AG09309 (cell line): ENCODE results near the gene FNDC3B.
"Not testable (repeated sequence)": the region's sequence is repeated elsewhere in the genome, so short reads cannot be mapped to it uniquely, and the experiment has no call there.

Source experiments
- DNase-seq: peaks from one replicate; pipeline ENCODE4 v3.0.0-alpha.2; 2010; ENCODE audit warnings: low read depth
- H3K4me3 ChIP-seq: 2 replicates; pipeline ENCODE4 v1.5.1; 2011; ENCODE audit warnings: mild to moderate bottlenecking, low read depth, low read length, moderate library complexity; ENCODE audit not compliant: control insufficient read depth
- TF ChIP-seq, protein P1 (sequence below): IDR thresholded peaks from 2 replicates; pipeline ENCODE4 v1.5.1; 2011; ENCODE audit warnings: mild to moderate bottlenecking, low read depth, low read length, inconsistent platforms; ENCODE audit not compliant: insufficient read depth, control insufficient read depth; ENCODE audit errors: missing control alignments

FNDC3B gene

GRCh38 chr3:172039436-172040077 is at the start of gene FNDC3B:
FNDC3B (plus strand) TSS chr3:172039578; CDS start chr3:172112480, 72,902 bp downstream.
- H3K4me3 ChIP-seq = peak within 1 kb of the TSS; percentile 86
- DNase-seq = peak; percentile 82
- TF ChIP-seq, protein P1, sequence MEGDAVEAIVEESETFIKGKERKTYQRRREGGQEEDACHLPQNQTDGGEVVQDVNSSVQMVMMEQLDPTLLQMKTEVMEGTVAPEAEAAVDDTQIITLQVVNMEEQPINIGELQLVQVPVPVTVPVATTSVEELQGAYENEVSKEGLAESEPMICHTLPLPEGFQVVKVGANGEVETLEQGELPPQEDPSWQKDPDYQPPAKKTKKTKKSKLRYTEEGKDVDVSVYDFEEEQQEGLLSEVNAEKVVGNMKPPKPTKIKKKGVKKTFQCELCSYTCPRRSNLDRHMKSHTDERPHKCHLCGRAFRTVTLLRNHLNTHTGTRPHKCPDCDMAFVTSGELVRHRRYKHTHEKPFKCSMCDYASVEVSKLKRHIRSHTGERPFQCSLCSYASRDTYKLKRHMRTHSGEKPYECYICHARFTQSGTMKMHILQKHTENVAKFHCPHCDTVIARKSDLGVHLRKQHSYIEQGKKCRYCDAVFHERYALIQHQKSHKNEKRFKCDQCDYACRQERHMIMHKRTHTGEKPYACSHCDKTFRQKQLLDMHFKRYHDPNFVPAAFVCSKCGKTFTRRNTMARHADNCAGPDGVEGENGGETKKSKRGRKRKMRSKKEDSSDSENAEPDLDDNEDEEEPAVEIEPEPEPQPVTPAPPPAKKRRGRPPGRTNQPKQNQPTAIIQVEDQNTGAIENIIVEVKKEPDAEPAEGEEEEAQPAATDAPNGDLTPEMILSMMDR = no peak

DNA sequence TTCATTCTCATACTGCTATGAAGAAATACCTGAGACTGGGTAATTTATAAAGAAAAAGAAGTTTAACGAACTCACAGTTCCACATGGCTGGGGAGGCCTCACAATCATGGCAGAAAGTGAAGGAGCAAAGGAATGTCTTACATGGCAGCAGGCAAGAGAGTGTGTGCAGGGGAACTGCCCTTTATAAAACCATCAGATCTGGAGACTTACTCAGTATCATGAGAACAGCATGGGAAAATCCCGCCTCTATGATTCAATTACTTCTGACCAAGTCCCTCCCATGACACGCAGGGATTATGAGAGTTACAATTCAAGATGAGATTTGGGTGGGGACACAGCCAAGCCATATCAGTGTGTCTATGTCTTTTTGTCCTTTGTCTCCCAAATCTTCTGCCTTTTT is 49.1 kb upstream of the FNDC3B start:
- H3K4me3 ChIP-seq, DNase-seq: not testable (repeated sequence)

GRCh38 chr3:171991166-171991565 is 48.2 kb upstream of the FNDC3B start:
- TF ChIP-seq, protein P1 = no peak
- DNase-seq = no peak
- no peak overlapping the region for H3K4me3 ChIP-seq

DNA sequence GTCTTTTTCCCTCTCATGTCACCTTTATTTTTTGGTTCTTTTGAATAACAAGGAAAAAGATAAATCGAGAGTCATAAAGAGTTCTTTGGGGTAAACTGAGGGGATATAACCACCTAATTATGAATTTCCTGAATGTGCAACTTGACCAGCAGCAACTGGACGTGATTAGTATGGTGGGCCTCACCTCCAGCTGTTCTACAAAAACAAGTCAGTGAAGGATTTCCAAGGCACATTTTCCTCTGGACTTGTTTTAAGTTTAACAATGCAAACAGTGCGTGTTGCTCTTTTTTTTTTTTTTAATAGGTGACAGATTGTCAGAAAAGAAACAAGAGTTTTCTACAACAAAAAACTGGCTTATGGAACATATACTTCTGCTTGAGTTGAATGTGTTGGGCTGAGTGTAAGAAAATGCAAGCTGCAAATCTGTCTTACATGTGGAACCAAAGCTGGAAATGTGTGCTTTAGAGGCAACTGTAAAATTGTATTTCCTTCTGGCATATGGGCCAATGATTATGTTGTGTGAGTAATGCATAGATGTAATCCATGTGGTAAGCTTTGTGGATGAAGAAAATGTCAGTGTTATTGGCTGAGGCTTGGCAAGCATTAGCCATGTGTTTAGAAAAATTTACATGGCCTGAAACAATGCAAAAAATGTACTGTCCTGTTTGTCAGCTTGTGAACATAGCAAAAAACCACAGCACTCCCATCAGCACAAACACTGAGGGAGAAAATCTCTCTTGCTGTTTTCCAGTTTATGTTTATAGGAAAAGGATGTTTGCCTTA is 44.5 kb upstream of the FNDC3B start:
- no peak overlapping the region for H3K4me3 ChIP-seq
- TF ChIP-seq, protein P1 = no peak
- DNase-seq = peak; percentile 82

GRCh38 chr3:171995486-171995885 is 43.9 kb upstream of the FNDC3B start:
- DNase-seq = no peak
- TF ChIP-seq, protein P1 = no peak
- H3K4me3 ChIP-seq = no peak overlapping the region

DNA sequence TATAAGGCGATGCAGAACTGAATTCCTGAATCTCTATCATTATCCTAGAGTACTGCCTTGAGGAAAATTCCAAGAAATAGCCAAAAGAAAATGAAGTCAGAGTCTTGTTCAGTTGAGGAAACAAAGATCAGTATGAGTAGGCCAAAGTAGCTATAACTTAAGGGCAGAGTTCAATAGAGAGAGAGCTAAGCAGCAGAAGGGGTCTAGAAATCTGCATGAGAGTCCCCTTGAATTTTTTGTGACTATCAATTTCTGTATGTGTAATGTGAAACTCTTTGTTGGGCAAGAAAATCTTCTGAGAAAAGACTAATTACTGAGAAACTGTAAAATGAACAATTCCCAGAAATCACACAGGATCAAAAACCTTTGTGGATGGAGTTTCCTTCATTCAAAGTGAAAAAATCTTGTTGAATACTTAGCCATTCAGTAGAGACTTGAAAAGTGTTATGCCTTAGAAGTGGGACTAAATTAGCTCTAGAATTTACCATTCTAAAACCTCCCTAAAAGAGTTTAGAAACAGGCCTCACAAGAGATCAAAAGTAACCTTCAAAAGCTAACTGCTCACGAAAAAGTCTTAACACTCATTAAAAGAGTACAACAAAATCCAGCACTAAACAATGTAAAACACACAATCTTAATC is 43.1 kb upstream of the FNDC3B start:
- TF ChIP-seq, protein P1 = no peak
- DNase-seq = no peak
- no peak overlapping the region for H3K4me3 ChIP-seq

DNA sequence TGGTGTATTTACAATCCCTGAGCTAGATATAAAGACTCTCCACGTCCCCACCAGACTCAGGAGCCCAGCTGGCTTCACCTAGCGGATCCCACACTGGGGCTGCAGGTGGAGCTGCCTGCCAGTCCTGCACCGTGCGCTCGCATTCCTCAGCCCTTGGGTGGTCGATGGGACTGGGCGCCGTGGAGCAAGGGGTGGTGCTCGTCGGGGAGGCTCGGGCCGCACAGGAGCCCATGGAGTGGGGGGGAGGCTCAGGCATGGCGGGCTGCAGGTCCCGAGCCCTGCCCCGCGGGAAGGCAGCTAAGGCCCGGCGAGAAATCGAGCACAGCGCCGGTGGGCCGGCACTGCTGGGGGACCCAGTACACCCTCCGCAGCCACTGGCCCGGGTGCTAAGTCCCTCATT is 40.6 kb upstream of the FNDC3B start:
- H3K4me3 ChIP-seq, DNase-seq: not testable (repeated sequence)

DNA sequence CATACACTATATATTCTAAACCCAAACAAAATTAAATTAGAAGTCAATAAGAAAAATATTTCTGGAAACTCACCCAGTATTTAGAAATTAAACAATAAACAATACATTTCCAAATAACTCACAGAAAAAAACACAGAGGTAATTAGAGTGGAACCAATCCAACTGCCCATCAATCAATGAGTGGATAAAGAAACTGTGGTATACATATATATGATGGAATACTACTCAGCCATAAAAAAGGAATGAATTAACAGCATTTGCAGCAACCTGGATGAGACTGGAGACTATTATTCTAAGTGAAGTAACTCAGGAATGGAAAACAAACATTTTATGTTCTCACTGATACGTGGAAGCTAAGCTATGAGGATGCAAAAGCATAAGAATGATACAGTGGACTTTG is 37.8 kb upstream of the FNDC3B start:
- not testable (repeated sequence) for DNase-seq, H3K4me3 ChIP-seq
